ACHN (cell line): ENCODE results near the gene FAM200A.
"Not testable (repeated sequence)": the region's sequence is repeated elsewhere in the genome, so short reads cannot be mapped to it uniquely, and the experiment has no call there.

Experiments
- DNase-seq: peaks from one replicate; pipeline ENCODE4 v3.0.0-alpha.2; 2015
- in situ Hi-C: cut with HindIII; loops from 2 replicates; pipeline ENCODE4 v1.10.0; 2017; ENCODE audit warnings: low sequenced_read_pairs, low pct_ligation_motif_present, low pct_unique_long_range_greater_than_20kb

FAM200A gene

GRCh38 chr7:99560834-99561736 is 9.2 kb upstream of the FAM200A start:
- DNase-seq: no peak
- in situ Hi-C loops: no loop called here

DNA sequence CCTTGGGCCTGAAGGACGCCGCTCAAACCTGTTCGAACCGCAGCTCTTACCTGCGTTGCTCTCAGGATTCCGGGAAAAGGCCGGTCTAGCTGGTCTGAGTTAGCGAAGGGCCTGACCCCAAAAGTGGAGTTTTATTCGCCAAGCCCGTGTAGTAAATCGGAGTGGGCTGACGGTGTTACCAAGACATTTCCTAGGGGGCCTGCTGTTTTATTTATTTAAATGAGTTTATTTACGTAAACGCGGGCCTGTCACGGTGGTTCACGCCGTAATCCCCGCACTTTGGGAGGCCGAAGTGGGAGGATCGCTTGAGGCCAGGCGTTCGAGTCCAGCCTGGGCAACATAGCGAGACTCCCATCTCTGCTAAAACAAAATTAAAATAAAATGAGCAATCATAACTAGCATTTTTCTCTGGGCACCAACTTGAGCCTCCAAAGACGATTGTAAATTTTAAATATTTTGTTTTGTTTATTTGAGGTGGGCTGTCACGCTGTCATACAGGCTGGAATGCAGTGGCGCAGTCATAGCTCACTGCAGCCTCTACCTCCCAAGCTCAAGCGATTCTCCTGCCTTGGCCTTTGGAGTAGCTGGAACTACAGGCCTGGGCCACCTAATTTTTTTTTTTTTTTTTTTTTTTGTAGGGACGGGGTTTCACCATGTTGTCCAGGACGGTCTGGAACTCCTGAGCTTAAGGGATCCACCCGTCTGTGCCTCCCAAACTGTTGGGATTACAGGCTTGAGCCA is 7.4 kb upstream of the FAM200A start:
- in situ Hi-C loops: no loop called here

GRCh38 chr7:99558306-99559174 is 6.6 kb upstream of the FAM200A start, which contains the start of gene ZNF655:
Gene ZNF655 (plus strand): TSS chr7:99558642. CDS start chr7:99560560, 1,918 bp downstream.
- in situ Hi-C loops: no loop called here
- peak; percentile 98 for DNase-seq

More for the DNA sequence above, 7.4 kb upstream of the FAM200A start:
- DNase-seq: peak; percentile 56

DNA sequence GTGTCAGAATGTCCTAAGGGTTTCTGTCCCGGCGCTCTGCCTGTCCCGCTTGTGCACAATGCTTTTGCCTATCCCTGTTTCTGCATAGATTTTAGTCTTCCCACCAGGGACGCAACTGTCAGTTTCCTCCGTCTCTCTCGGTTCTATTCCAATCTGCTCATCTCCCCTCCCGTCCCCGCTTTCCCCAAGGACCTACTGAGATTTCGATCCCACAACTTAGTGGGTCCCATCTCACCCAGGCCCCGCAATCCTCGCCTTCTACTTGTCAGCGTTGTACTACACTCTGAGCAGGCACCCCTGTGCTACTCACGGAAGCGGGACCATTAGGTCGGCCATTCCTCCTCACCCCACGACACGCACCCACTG is 6.0 kb upstream of the FAM200A start:
- no peak for DNase-seq
- in situ Hi-C loops: no loop called here

DNA sequence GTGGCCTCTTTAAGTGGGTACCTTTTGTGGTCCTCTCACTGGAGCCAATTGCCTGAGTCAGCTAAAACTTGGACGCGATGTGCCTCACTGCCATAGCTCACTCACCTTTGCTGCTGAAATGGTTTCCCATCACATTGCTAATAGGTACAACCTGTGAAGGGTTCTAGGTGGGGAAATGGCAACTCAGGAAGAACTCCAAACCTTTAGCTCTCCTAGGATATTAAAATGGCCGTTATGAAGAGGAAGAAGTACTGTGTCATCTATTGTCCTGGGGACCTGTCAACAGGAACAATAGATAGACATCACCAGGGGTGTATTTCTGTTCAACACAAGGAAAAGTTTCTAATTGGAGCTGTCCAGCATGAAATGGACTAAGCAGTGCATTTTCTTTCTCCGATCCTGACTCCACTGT is 5.3 kb upstream of the FAM200A start:
- in situ Hi-C loops: no loop called here
- peak; percentile 21 for DNase-seq

DNA sequence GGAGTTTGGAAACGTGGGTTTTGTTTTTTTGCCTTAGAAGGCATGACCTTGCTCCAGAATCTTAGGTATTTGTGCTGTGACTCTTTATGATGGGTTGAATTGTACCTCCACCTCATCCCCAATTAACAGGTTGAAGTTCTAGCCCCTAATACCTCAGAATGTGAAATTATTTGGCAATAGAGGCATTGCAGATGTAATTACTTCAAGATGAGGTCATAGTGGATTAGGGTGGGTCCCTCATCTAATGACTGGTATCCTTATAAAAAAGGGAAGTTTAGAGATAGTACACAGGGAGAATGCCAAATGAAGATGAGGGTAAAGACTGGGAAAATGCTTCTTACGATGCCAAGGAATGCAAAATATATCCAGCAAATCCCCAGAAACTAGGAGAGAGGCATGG is 3.0 kb upstream of the FAM200A start:
- in situ Hi-C loops: no loop called here
- no peak for DNase-seq

DNA sequence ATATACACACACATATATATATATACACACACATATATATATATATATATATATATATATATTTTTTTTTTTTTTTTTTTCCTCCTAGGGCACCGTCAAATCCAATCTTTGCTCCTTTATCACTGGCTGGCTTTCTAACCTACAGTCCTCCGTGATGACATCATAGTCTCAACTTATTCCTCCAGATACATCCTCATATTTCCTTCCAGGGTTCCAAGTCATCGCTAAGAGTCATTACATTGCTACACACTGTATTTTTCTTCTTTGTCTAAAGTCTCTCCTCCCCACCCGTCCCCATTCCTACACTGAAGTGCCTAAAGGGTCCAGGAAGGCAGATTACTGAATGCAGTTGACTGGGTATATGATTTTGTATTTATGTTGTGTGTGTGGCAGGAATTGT is 1.1 kb upstream of the FAM200A start:
- in situ Hi-C loops: no loop called here
- DNase-seq: no peak

DNA sequence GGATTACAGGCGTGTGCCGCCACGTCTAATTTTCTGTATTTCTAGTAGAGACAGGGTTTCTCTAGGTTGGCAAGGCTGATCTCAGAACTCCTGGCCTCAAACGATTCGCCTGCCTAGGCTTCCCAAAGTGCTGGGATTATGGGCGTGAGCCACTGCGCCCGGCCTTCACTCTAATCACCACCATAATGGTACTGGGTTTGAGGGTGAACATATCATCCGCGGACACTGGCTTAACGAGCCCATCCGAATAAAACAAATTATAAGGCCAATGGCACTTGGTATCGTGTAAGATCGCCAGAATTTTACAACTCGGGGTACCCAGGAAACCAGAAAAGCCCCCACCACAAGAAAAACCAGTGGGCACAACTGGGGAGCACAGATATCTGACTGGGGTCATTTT is 580 bp downstream of the FAM200A start:
- in situ Hi-C loops: no loop called here
- no peak for DNase-seq

GRCh38 chr7:99549545-99549944 is 2.4 kb downstream of the FAM200A start:
- DNase-seq, in situ Hi-C loops: not testable (repeated sequence)

DNA sequence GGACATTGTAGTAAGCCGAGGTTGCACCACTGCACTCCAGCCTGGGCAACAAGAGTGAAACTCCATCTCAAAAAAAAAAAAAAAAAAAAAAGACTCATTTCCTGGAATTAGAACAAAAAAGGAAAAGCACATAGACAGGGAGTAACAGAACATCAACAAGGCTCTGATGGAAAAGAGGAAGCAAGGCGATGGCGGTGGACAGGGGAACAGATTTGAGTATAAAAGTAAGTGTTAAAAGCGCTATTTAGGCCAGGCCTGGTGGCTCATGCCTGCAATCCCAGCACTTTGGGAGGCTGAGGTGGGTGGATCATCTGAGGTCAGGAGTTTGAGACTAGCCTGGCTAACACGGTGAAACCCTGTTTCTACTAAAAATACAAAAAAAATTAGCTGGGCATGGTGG is 6.6 kb downstream of the FAM200A start:
- in situ Hi-C loops, DNase-seq: not testable (repeated sequence)

DNA sequence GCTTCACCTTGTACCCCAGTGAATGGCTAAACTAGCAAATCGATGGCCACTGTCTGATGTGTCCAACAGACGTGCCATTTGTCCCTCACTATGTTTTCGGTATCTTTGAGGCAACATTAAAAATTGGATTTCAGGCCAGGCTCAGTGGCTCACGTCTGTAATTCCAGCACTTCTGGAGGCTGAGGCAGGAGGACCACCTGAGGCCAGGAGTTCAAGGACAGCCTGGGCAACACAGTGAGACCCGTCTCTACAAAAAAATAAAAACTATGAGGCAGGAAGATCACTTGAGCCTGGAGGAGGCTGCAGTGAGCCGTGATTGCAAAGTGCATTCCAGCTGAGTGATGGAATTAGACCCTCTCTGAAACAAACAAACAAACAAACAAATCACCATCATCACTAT is 8.0 kb downstream of the FAM200A start:
- DNase-seq: no peak
- in situ Hi-C loops: no loop called here

DNA sequence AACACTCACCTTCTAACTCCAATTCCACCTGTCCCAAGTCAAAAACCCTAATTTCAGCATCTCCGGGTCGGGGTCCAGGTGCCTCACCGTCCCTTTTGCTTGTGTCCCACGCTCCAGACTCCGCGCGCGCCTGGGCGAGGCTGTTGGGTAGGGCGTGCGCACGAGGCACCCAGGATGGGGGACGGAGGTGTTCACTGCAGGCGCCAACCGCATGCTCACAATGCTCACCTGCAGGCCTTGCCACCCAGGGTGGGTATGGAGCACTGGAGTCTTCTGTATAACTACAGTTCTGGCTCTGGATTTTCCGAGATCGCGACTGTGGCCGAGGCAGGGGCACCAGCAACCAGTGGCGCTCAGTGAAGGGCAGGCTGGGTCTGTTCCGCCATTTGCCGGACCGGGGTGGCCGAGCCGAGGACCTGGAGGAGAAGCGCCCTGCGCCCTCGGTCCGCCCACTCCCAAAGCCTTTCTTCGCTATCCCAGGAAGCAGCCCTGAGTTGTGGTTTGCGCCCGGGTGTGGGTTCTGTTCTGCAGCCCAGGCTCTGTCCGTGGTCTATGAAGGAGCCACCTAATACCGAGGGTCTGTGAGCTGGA is 8.7 kb downstream of the FAM200A start:
- no peak for DNase-seq
- in situ Hi-C loops: no loop called here

GRCh38 chr7:99541212-99541611 is 10.7 kb downstream of the FAM200A start:
- no peak for DNase-seq
- in situ Hi-C loops: no loop called here

DNA sequence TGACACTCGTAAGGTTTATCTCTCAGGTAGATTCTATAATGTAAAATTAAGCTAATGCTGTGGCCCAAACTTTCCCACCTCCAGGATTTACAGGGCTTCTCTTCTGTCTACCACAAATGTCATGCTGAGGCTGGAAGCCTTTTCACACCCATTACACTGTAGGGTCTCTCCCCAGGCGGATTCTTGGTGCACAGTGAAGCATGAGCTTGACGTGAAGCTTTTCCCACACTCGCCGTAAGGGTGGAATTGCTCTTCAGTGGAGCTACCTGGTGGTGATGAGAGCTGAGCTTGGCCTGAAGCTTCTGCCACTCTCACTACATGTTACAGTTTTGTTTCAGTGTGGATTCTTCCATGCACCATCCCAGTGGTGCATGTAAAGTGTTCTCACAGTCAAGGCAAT is 11.4 kb downstream of the FAM200A start:
- in situ Hi-C loops: no loop called here
- DNase-seq: no peak

- in situ Hi-C loops: no loop called here
- no peak for DNase-seq
Observed at GRCh38 chr7:99539213-99539811, 12.6 kb downstream of the FAM200A start.

DNA sequence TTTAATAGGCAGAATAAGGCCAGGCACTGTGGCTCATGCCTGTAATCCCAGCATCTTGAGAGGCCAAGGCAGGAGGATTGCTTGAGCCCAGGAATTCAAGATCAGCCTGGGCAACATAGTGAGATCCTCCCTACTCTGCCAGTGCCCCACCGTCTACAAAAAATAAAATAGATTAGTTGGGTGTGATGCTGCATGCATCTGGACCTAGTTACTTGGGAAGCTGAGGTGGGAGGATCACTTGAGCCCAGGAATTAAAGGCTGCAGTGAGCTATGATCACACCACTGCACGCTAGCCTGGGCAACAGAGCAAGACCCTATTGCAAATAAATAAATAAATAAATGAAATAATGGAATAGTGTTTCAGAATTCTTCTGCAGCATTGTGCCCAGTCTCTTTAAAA is 16.2 kb downstream of the FAM200A start:
- DNase-seq: no peak

DNA sequence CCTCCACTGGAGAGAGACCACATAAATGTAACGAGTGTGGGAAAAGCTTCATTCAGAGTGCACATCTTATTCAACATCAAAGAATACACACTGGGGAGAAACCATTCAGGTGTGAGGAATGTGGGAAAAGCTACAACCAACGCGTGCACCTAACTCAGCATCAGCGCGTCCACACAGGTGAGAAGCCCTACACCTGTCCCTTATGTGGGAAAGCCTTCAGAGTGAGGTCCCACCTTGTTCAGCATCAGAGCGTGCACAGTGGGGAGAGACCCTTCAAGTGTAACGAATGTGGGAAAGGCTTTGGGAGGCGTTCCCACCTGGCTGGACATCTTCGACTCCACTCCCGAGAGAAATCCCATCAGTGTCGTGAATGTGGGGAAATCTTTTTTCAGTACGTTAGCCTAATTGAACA is 20.6 kb downstream of the FAM200A start:
- in situ Hi-C loops: no loop called here
- DNase-seq: peak; percentile 42

More for the DNA sequence above, 16.2 kb downstream of the FAM200A start:
- in situ Hi-C loops: no loop called here
